ENCODE measurements around the gene NPC1. TPM values are rescaled to one million over a fixed set of nuclear protein-coding genes. Genes with fewer than 3 reads are reported as not detected.

Gene NPC1
- total RNA-seq, 1 donor from 2014 or later: 21.6 TPM

DNA sequence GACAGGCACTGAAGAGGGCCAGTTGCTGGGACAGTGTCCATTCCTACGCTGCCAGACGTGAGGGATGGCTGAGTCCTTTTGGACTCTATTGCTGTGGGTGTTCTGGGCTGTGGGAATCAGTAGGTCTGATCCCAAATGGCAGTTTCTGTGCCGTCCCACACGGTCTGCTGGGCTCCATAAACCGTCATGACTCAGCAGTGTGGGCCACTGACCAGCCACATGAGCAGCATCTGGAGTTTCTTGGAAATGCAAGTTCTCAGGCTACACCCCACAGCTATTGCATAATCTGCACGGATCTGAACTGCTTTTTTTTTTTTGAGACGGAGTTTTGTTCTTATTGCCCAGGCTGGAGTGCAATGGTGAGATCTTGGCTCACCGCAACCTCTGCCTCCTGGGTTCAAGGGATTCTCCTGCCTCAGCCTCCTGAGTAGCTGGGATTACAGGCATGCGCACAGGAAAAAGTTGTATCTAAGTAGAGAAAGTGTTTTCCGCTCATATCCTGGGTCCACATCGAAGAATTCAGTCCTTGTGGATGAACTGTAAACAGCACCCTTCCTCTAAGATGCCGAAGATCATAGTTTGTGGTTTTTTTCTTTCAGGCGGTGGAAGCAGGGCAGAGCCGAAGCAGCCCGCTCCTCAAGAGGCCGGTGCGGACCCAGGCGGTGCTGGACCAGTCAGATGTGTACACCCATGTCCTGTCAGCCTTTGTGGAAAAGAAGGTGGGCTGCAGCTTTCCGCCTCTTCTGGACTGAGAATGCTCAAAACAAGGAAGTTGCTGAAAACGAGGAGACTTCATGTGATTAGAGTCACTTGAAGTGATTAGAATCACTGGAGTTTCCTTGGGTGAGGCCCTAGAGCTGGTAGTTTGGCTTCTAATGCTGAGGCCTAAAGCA is 57.5 kb downstream of the NPC1 start:
- H3K4me3 ChIP-seq: no peak overlapping the region
- H3K9me3 ChIP-seq: no peaks in the 10 kb centered on the region
- intact Hi-C loops (cut with DNase I): no loop called here
- DNase-seq (ENCODE audit: low spot score in 2 of 2): no peak
- no peaks in the 10 kb centered on the region for H3K27me3 ChIP-seq
- peaks cover 88 to 98% of the 10 kb centered on the region in 2 donors for H3K36me3 ChIP-seq
- no peaks in the 10 kb centered on the region for H3K4me1 ChIP-seq
- peak overlapping the region; percentile 27 to 47 for H3K27ac ChIP-seq
- TF ChIP-seq, protein P1, sequence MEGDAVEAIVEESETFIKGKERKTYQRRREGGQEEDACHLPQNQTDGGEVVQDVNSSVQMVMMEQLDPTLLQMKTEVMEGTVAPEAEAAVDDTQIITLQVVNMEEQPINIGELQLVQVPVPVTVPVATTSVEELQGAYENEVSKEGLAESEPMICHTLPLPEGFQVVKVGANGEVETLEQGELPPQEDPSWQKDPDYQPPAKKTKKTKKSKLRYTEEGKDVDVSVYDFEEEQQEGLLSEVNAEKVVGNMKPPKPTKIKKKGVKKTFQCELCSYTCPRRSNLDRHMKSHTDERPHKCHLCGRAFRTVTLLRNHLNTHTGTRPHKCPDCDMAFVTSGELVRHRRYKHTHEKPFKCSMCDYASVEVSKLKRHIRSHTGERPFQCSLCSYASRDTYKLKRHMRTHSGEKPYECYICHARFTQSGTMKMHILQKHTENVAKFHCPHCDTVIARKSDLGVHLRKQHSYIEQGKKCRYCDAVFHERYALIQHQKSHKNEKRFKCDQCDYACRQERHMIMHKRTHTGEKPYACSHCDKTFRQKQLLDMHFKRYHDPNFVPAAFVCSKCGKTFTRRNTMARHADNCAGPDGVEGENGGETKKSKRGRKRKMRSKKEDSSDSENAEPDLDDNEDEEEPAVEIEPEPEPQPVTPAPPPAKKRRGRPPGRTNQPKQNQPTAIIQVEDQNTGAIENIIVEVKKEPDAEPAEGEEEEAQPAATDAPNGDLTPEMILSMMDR (IDR thresholded peaks at IDR 0.05): no peak

DNA sequence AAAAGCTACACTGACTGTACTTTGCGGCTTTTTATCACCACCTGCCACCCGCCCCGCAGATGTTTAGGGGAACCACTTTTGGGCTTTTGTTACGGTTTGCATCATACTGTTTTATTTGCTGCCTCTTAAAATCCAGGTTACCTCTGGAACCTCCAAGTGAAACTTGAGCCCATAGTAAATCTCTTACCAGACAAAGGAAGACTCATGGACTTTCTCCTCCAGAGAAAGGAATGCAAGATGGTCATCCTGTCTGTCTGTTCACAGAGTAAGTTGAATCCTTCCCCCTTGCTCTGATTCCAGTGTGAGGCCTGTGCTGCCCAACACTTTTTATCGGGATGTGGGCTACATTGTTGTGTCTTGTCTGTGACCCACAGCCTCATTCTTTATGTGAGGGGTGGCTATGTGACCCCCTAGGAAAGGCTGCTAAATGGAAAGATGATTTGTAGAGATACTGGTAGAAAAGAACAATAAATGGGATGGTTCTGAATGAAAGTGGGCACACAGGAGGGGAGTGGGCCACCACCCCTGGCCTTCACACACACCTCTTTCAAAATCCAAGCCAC is 59.7 kb downstream of the NPC1 start:
- H3K4me3 ChIP-seq: no peak overlapping the region
- TF ChIP-seq, protein P1 (IDR thresholded peaks at IDR 0.05): no peak
- intact Hi-C loops (cut with DNase I): no loop called here
- H3K9me3 ChIP-seq: no peaks in the 10 kb centered on the region
- no peaks in the 10 kb centered on the region for H3K27me3 ChIP-seq
- H3K27ac ChIP-seq: no peak overlapping the region
- peaks cover 80 to 97% of the 10 kb centered on the region in 2 donors for H3K36me3 ChIP-seq
- H3K4me1 ChIP-seq: no peaks in the 10 kb centered on the region
- DNase-seq (ENCODE audit: low spot score in 2 of 2): peak in 1 of 2 donors; percentile 19

DNA sequence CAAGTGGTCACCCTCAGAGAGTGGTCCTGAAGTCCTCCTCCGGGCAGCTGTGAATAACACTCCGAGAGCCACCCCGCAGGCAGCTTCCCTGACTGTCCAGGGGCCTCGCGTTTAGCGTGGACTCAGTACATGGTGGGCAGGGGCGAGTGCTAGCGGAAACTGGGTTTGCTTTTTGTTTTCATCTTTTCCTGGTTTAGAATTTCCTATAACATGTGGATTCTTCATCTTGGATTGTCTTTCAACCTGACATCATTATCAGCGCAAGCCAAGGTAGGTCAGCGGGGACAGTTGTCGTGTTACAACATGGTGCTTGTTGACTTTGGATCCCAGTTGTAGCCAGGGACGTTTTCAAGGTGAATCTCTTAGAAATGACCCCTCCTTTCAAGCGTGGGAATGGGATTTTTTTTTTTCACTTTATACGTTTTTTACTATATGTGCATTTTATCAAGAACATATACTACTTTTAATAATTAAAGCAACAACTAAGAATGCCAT is 62.0 kb downstream of the NPC1 start:
- TF ChIP-seq, protein P1 (IDR thresholded peaks at IDR 0.05): no peak
- Histone ChIP-seq H3K9me3 (no peaks in the 10 kb centered on the region), H3K4me1 (no peaks in the 10 kb centered on the region), H3K36me3 (peaks cover 80 to 98% of the 10 kb centered on the region in 2 donors), H3K27me3 (no peaks in the 10 kb centered on the region), H3K27ac (no peak overlapping the region), H3K4me3 (no peak overlapping the region)
- no peak for DNase-seq (ENCODE audit: low spot score in 2 of 2)
- intact Hi-C loops (cut with DNase I): no loop called here

DNA sequence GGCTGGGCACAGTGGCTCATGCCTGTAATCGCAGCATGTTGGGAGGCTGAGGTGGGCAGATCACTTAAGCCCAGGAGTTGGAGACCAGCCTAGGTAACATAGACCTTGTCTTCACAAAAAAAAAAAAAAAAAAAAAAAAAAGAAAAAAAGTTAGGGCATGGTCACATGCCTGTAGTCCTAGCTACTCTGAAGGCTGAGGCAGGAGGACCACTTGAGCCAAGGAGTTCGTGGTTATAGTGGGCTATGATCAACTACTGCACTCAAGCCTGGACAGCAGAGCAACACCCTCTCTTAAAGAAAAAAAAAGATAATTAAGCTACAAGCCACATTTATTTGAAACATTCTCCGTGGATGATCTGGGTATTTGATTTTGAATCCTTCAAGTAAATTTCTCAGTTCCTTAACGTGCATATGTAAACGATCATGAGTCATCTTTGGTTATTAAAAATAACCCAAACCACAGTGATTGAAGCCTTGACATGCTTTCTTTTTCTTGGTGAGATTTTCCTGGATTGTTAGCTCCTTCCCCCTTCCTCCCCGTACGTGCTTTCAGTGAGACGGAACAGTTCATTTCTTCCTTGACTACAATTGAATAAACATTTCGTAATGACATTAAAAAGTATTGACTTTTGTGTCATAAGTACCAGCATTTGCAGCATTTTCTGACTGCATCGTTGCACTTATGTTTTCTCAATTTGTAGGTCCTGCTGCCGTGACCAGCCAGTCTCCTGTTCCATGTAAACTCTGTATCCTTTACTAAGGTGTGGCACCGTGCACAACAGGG is 62.7 kb downstream of the NPC1 start:
- Histone ChIP-seq H3K9me3 (no peaks in the 10 kb centered on the region), H3K27ac (no peak overlapping the region), H3K36me3 (peaks cover 80 to 98% of the 10 kb centered on the region in 2 donors), H3K4me3 (no peak overlapping the region), H3K27me3 (no peaks in the 10 kb centered on the region), H3K4me1 (no peaks in the 10 kb centered on the region)
- TF ChIP-seq, protein P1 (IDR thresholded peaks at IDR 0.05): no peak
- DNase-seq (ENCODE audit: low spot score in 2 of 2): no peak
- intact Hi-C loops (cut with DNase I): no loop called here

DNA sequence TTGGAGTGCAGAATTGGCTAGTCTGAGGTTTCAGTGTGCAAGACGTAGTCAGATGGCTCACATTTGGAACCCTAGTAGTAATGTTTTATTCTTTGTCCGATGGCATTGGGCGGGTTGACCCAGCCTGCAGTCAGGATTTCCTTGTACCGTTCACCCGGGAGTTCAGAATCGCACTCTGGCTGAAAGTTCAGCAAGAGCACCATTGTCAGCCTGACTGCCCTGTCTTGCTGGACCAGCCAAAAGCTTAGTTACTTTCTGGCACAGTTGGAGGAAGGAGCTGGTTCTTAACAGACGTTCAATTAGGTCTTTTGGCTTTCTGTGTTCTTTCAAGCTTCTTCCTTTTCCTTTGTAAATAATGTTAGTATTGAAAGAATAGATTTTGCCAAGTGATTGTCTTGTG is 64.4 kb downstream of the NPC1 start:
- Histone ChIP-seq H3K27ac (peak overlapping the region; percentile 1 to 5), H3K4me1 (no peaks in the 10 kb centered on the region), H3K27me3 (no peaks in the 10 kb centered on the region), H3K4me3 (no peak overlapping the region), H3K36me3 (peaks cover 78 to 98% of the 10 kb centered on the region in 2 donors), H3K9me3 (no peaks in the 10 kb centered on the region)
- TF ChIP-seq, protein P1 (IDR thresholded peaks at IDR 0.05): no peak
- DNase-seq (ENCODE audit: low spot score in 2 of 2): no peak
- intact Hi-C loops (cut with DNase I): no loop called here
